Measurements from ENCODE around the gene CERCAM. TPM values are rescaled to one million over a fixed set of nuclear protein-coding genes. Genes with fewer than 3 reads are reported as not detected.

Gene CERCAM
- total and polyA plus RNA-seq, 2 experiments from 2014 or later: 2.7 to 7.9 TPM

DNA sequence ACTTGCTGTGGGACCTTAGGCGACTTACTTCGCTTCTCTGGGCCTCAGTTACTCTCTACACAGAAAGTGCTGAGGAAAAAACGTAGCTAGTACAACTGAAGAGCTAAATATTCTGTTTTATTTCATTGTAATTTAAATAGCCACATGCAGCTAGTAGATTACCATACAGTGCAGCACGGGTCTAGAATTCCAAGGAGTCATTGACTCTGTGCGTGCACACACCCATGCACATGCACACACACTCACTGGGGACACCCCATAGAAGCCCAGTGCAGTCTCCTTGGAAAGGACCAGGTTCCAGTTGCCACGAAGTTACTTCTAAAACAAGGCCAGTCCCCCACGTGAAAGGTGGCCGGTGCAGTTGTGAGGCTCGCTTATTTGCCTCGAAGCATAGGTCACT is 32.5 kb upstream of the CERCAM start (continued):
- TF ChIP-seq, protein P1, sequence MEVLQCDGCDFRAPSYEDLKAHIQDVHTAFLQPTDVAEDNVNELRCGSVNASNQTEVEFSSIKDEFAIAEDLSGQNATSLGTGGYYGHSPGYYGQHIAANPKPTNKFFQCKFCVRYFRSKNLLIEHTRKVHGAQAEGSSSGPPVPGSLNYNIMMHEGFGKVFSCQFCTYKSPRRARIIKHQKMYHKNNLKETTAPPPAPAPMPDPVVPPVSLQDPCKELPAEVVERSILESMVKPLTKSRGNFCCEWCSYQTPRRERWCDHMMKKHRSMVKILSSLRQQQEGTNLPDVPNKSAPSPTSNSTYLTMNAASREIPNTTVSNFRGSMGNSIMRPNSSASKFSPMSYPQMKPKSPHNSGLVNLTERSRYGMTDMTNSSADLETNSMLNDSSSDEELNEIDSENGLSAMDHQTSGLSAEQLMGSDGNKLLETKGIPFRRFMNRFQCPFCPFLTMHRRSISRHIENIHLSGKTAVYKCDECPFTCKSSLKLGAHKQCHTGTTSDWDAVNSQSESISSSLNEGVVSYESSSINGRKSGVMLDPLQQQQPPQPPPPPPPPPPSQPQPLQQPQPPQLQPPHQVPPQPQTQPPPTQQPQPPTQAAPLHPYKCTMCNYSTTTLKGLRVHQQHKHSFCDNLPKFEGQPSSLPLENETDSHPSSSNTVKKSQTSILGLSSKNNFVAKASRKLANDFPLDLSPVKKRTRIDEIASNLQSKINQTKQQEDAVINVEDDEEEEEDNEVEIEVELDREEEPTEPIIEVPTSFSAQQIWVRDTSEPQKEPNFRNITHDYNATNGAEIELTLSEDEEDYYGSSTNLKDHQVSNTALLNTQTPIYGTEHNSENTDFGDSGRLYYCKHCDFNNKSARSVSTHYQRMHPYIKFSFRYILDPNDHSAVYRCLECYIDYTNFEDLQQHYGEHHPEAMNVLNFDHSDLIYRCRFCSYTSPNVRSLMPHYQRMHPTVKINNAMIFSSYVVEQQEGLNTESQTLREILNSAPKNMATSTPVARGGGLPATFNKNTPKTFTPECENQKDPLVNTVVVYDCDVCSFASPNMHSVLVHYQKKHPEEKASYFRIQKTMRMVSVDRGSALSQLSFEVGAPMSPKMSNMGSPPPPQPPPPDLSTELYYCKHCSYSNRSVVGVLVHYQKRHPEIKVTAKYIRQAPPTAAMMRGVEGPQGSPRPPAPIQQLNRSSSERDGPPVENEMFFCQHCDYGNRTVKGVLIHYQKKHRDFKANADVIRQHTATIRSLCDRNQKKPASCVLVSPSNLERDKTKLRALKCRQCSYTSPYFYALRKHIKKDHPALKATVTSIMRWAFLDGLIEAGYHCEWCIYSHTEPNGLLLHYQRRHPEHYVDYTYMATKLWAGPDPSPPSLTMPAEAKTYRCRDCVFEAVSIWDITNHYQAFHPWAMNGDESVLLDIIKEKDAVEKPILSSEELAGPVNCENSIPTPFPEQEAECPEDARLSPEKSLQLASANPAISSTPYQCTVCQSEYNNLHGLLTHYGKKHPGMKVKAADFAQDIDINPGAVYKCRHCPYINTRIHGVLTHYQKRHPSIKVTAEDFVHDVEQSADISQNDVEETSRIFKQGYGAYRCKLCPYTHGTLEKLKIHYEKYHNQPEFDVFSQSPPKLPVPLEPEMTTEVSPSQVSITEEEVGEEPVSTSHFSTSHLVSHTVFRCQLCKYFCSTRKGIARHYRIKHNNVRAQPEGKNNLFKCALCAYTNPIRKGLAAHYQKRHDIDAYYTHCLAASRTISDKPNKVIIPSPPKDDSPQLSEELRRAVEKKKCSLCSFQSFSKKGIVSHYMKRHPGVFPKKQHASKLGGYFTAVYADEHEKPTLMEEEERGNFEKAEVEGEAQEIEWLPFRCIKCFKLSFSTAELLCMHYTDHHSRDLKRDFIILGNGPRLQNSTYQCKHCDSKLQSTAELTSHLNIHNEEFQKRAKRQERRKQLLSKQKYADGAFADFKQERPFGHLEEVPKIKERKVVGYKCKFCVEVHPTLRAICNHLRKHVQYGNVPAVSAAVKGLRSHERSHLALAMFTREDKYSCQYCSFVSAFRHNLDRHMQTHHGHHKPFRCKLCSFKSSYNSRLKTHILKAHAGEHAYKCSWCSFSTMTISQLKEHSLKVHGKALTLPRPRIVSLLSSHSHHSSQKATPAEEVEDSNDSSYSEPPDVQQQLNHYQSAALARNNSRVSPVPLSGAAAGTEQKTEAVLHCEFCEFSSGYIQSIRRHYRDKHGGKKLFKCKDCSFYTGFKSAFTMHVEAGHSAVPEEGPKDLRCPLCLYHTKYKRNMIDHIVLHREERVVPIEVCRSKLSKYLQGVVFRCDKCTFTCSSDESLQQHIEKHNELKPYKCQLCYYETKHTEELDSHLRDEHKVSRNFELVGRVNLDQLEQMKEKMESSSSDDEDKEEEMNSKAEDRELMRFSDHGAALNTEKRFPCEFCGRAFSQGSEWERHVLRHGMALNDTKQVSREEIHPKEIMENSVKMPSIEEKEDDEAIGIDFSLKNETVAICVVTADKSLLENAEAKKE (CRISPR knock-in tag; IDR thresholded peaks at IDR 0.05): no peak

DNA sequence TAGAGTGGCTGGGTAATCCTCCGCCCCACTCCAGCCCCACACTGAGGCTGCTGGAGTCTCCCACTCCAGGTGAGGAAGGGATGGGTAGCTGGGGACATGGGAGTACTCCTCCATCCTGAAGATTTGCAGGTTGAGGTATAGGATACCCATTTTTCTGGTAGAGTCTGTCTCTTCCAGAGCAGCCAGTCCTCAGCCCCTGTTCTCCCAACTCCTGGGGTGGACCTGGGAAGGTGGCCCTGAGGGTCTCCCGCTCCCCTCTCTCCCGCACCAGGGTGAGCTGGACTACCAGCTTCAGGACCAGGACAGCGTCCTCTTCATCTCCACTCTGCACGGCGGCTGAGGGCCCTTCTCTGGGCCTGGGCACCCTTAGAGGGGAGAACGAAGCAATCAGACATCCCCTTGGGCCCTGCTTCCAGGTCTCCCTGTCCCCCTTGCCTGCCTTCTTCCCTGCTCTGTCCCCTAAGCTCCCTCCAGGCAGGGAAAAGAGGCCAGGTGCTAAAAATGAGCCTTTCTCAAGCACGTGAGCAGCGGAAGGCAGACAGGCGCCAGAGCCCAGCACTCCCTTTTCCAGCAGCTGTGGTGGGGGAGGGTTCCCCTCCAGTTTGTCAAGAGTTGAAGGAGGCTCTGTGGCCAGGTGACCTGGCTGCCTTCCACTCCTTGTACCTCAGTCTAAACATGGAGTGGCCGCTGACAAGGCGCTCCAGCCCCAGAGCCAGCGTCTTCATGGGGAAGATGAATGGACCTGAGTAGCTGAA is 31.1 kb upstream of the CERCAM start:
- Mint-ChIP-seq H3K4me1 (peaks cover 70% of the 10 kb centered on the region), H3K27ac (no peak overlapping the region), H3K9me3 (no peaks in the 10 kb centered on the region), H3K4me3 (peak overlapping the region; percentile 10; the same call in 1 of the 3 replicates), H3K36me3 (ENCODE audit: low read depth) (peaks cover 33% of the 10 kb centered on the region), H3K27me3 (ENCODE audit: insufficient read depth, low read depth, poor library complexity) (peaks cover 91% of the 10 kb centered on the region)
- peaks cover 64% of the 10 kb centered on the region for H3K4me1 ChIP-seq (ENCODE audit: insufficient read depth)
- no peaks in the 10 kb centered on the region for H3K9me2 ChIP-seq (ENCODE audit: insufficient read depth)
- H3F3A ChIP-seq (replicated peaks; ENCODE audit: low read depth): peaks cover 31% of the 10 kb centered on the region
- TF ChIP-seq EZH2phosphoT487 (IDR thresholded peaks at IDR 0.05; ENCODE audit: unreplicated experiment) (no peak), ZNF331 (CRISPR knock-in tag; IDR thresholded peaks at IDR 0.05; ENCODE audit: low read depth) (no peak), NANOG (IDR thresholded peaks at IDR 0.05; ENCODE audit: borderline replicate concordance) (no peak), REST (IDR thresholded peaks at IDR 0.05; ENCODE audit: unreplicated experiment) (peak; percentile 71)
- TF ChIP-seq, protein P2, sequence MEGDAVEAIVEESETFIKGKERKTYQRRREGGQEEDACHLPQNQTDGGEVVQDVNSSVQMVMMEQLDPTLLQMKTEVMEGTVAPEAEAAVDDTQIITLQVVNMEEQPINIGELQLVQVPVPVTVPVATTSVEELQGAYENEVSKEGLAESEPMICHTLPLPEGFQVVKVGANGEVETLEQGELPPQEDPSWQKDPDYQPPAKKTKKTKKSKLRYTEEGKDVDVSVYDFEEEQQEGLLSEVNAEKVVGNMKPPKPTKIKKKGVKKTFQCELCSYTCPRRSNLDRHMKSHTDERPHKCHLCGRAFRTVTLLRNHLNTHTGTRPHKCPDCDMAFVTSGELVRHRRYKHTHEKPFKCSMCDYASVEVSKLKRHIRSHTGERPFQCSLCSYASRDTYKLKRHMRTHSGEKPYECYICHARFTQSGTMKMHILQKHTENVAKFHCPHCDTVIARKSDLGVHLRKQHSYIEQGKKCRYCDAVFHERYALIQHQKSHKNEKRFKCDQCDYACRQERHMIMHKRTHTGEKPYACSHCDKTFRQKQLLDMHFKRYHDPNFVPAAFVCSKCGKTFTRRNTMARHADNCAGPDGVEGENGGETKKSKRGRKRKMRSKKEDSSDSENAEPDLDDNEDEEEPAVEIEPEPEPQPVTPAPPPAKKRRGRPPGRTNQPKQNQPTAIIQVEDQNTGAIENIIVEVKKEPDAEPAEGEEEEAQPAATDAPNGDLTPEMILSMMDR (conservative IDR thresholded peaks at IDR 0.05; ENCODE audit: low read depth in 2 of 2): no peak
- peak overlapping the region; percentile 30; the same call in 1 of the 2 replicates for H3K4me3 ChIP-seq
- peaks cover 8% of the 10 kb centered on the region; the same call in 1 of the 2 replicates for H3K79me2 ChIP-seq (replicated peaks; ENCODE audit: insufficient read depth)
- H3K27ac ChIP-seq (ENCODE audit: low read depth): no peak overlapping the region
- H3K36me3 ChIP-seq (ENCODE audit: insufficient read depth): peaks cover 10% of the 10 kb centered on the region; the same call in 1 of the 2 replicates
- peaks cover 99% of the 10 kb centered on the region for H3K27me3 ChIP-seq (ENCODE audit: insufficient read depth)
- ATAC-seq (peak; percentile 11), DNase-seq (ENCODE audit: low spot score) (peak; percentile 58)
- no peak overlapping the region for H2AFZ ChIP-seq
- H4K20me1 ChIP-seq (replicated peaks; ENCODE audit: insufficient read depth): peaks cover 39% of the 10 kb centered on the region
- H3K4me2 ChIP-seq: peak overlapping the region; percentile 91
